ENCODE measurements around the gene CD93.
A peak's percentile ranks its signal among the peaks of the same experiment; 100 is the strongest.

Gene CD93

GRCh38 chr20:23099791-23100719 lies 13.9 kb upstream of the CD93 start:
- DNase-seq: no peak

- DNase-seq: no peak
These were observed 11.8 kb upstream of the CD93 start for GRCh38 chr20:23097636-23098580.

GRCh38 chr20:23096986-23097520 lies 10.9 kb upstream of the CD93 start:
- no peak for DNase-seq

- no peak for DNase-seq
These were observed 10.0 kb upstream of the CD93 start for GRCh38 chr20:23096097-23096496.

GRCh38 chr20:23095499-23095898 lies 9.4 kb upstream of the CD93 start:
- DNase-seq: no peak

GRCh38 chr20:23094927-23095326 lies 8.8 kb upstream of the CD93 start:
- DNase-seq: no peak

- no peak for DNase-seq
These were observed 8.2 kb upstream of the CD93 start for GRCh38 chr20:23094213-23094896.

- no peak for DNase-seq
These were observed 7.5 kb upstream of the CD93 start for GRCh38 chr20:23093613-23094012.

- DNase-seq: no peak
These were observed 6.9 kb upstream of the CD93 start for GRCh38 chr20:23092861-23093495.

GRCh38 chr20:23092384-23092756 lies 6.2 kb upstream of the CD93 start:
- DNase-seq: no peak

GRCh38 chr20:23091721-23092383 lies 5.7 kb upstream of the CD93 start:
- DNase-seq: no peak

- DNase-seq: no peak
These were observed 4.8 kb upstream of the CD93 start for GRCh38 chr20:23090878-23091277.

GRCh38 chr20:23090147-23090546 lies 4.0 kb upstream of the CD93 start:
- DNase-seq: no peak

- DNase-seq: no peak
These were observed 2.7 kb upstream of the CD93 start for GRCh38 chr20:23088866-23089265.

- peak; percentile 2 for DNase-seq
These were observed 1.6 kb upstream of the CD93 start for GRCh38 chr20:23087587-23088251.

GRCh38 chr20:23086931-23087411 lies 847 bp upstream of the CD93 start:
- peak; percentile 14 for DNase-seq

GRCh38 chr20:23085436-23086055 lies 578 bp downstream of the CD93 start:
- no peak for DNase-seq

GRCh38 chr20:23084845-23085365 lies 1.2 kb downstream of the CD93 start:
- no peak for DNase-seq

GRCh38 chr20:23084282-23084844 lies 1.8 kb downstream of the CD93 start:
- no peak for DNase-seq

All from CD4-positive, alpha-beta T cell treated with Interleukin-17A for 1 hour (primary cell).